K562 (cell line): Measurements from ENCODE around the gene WIPF2. TPM values are rescaled to one million over a fixed set of nuclear protein-coding genes. Genes with fewer than 3 reads are reported as not detected.

Experiments
- ATF1 ChIP-seq, 2 experiments: fragments of 450-650 bp in 1 of 2; IDR thresholded peaks; 2 replicates each; pipeline ENCODE4 v1.6.1; 2016; ENCODE audit warnings: missing compliant biosample characterization in 1 of 2, missing genetic modification characterization in 1 of 2
- BDP1 ChIP-seq: IDR thresholded peaks from 3 replicates; pipeline ENCODE4 v1.6.1; 2011; ENCODE audit not compliant: insufficient read length, insufficient read depth
- CSDE1 ChIP-seq, 2 experiments: fragments of 450-650 bp; IDR thresholded peaks; 2 replicates each; pipeline ENCODE4 v1.6.1; 2016; ENCODE audit warnings: mild to moderate bottlenecking in 1 of 2
- E2F8 ChIP-seq: fragments of 450-650 bp; IDR thresholded peaks from 2 replicates; pipeline ENCODE4 v1.7.1; 2018; ENCODE audit warnings: mild to moderate bottlenecking, low read depth; ENCODE audit not compliant: partially characterized antibody
- ETV6 ChIP-seq, 3 experiments: fragments of 150-350 bp in 1 of 3; sonication (generic) in 1 of 3; formaldehyde crosslinking in 1 of 3; IDR thresholded peaks; 2 replicates each; pipeline versions ENCODE4 v1.6.1 to v1.8.0; 2014 to 2022; ENCODE audit warnings: borderline replicate concordance in 2 of 3, low read depth in 2 of 3, antibody characterized with exemption in 1 of 3, low read length in 1 of 3, mild to moderate bottlenecking in 1 of 3, missing genetic modification reagents in 1 of 3
- FOSL1 ChIP-seq: fragments of 200-800 bp; sonication (Bioruptor generic); conservative IDR thresholded peaks from 2 replicates; pipeline ENCODE4 v1.6.1; 2016; ENCODE audit warnings: missing genetic modification characterization, missing compliant biosample characterization
- HMG20B ChIP-seq: fragments of 250-450 bp; sonication (Bioruptor Pico); IDR thresholded peaks from 2 replicates; pipeline ENCODE4 v1.5.0; 2021; ENCODE audit warnings: mild to moderate bottlenecking
- HNRNPH1 ChIP-seq: fragments of 200-400 bp; formaldehyde crosslinking; optimal IDR thresholded peaks from 2 replicates; pipeline ENCODE3; 2017; ENCODE audit warnings: low read depth, mild to moderate bottlenecking, low read length, moderate library complexity
- MEIS2 ChIP-seq: fragments of 450-650 bp; IDR thresholded peaks from 2 replicates; pipeline ENCODE4 v1.6.1; 2014; ENCODE audit warnings: mild to moderate bottlenecking; ENCODE audit not compliant: partially characterized antibody
- MYBL2 ChIP-seq, 2 experiments: fragments of 450-650 bp in 1 of 2; sonication (generic) in 1 of 2; formaldehyde crosslinking in 1 of 2; IDR thresholded peaks; 2 replicates each; pipeline versions ENCODE4 v1.6.1 to v1.8.1; 2017 to 2022; ENCODE audit warnings: borderline replicate concordance in 1 of 2, inconsistent platforms in 1 of 2, low read depth in 1 of 2, mild to moderate bottlenecking in 1 of 2, missing genetic modification reagents in 1 of 2, moderate library complexity in 1 of 2
- NCOR1 ChIP-seq: fragments of 450-650 bp; IDR thresholded peaks from 2 replicates; pipeline ENCODE4 v1.6.1; 2016; ENCODE audit warnings: mild to moderate bottlenecking, moderate library complexity
- POLR2G ChIP-seq: fragments of 200-400 bp; formaldehyde crosslinking; IDR thresholded peaks from 2 replicates; pipeline ENCODE4 v1.6.1; 2017; ENCODE audit warnings: low read depth, mild to moderate bottlenecking, antibody characterized with exemption, low read length, moderate library complexity
- RCOR1 ChIP-seq, 2 experiments: IDR thresholded peaks; 2 replicates each; pipeline ENCODE4 v1.6.1; 2012; ENCODE audit warnings: low read depth in 2 of 2, low read length in 2 of 2, borderline replicate concordance in 1 of 2, improper control_type of control experiment in 1 of 2
- SMARCA5 ChIP-seq: fragments of 450-650 bp; IDR thresholded peaks from 2 replicates; pipeline ENCODE4 v1.6.1; 2016
- STAT5B ChIP-seq: fragments of 250-450 bp; sonication (Bioruptor Pico); IDR thresholded peaks from 2 replicates; pipeline ENCODE4 v1.8.0; 2021; ENCODE audit warnings: mild to moderate bottlenecking, inconsistent platforms
- TAF15 ChIP-seq: fragments of 200-400 bp; formaldehyde crosslinking; IDR thresholded peaks from 2 replicates; pipeline ENCODE4 v1.6.1; 2017; ENCODE audit warnings: mild to moderate bottlenecking, low read depth, low read length, moderate library complexity
- TBL1XR1 ChIP-seq, 2 experiments: IDR thresholded peaks; 2 replicates each; pipeline ENCODE4 v1.6.1; 2012; ENCODE audit warnings: improper control_type of control experiment in 2 of 2, low read length in 2 of 2, mild to moderate bottlenecking in 1 of 2
- TOE1 ChIP-seq, 2 experiments: fragments of 450-650 bp in 1 of 2; sonication (generic) in 1 of 2; formaldehyde crosslinking in 1 of 2; IDR thresholded peaks; 2 replicates each; pipeline versions ENCODE4 v1.7.1 to v1.8.0; 2016 to 2022; ENCODE audit warnings: borderline replicate concordance in 2 of 2, mild to moderate bottlenecking in 2 of 2, antibody characterized with exemption in 1 of 2, inconsistent platforms in 1 of 2, low read depth in 1 of 2, missing genetic modification reagents in 1 of 2, moderate library complexity in 1 of 2
- ZNF395 ChIP-seq: fragments of 200-800 bp; sonication (Bioruptor generic); IDR thresholded peaks from 2 replicates; pipeline ENCODE4 v1.6.1; 2017; ENCODE audit warnings: missing genetic modification characterization, missing compliant biosample characterization
- ZNF589 ChIP-seq: fragments of 200-800 bp; sonication (Bioruptor generic); IDR thresholded peaks from 2 replicates; pipeline ENCODE4 v1.6.1; 2016; ENCODE audit warnings: low read depth, missing genetic modification characterization, missing compliant biosample characterization
- polyA plus RNA-seq, 8 experiments: library from polyadenylated mRNA; depleted of rRNA in 4 of 8; stranded (reverse) in 5 of 8; unstranded in 3 of 8; fragments of >200 nt; fragmentation: Nextera tagmentation in 2 of 8; fragmentation: Illumina TruSeq in 1 of 8; extraction: Ambion mirVana in 2 of 8; extraction: Trizol in 1 of 8; gene quantifications; 2 replicates each; pipeline versions ENCODE4 v1.2.1 to v1.2.3, GENCODE V29; 2011 to 2014; ENCODE audit warnings: inconsistent platforms in 1 of 8, missing spikeins in 1 of 8
- total RNA-seq, 7 experiments: library from RNA; depleted of rRNA in 6 of 7; stranded (reverse); fragments of >200 nt in 6 of 7; fragmentation: Illumina TruSeq in 2 of 7; extraction: Trizol in 2 of 7; gene quantifications; 2 replicates each; pipeline versions ENCODE4 v1.2.1 to v1.2.3, GENCODE V29; 2011 to 2021; ENCODE audit warnings: low replicate concordance in 1 of 7

WIPF2 gene
- total and polyA plus RNA-seq, 9 of the 15 experiments (the other 6 are each of a cell fraction or from before 2014, with no cell fraction given) = 3.6 to 15.0 (median 5.3) TPM

GRCh38 chr17:40322358-40323315 is 103.5 kb downstream of the WIPF2 start (continued):
- 0 out of 2 replicates have a peak, but pooled peaks have one; percentile 52 for TF ChIP-seq ZNF395 (CRISPR knock-in tag)
- TF ChIP-seq HNRNPH1 = no peak
- peak; percentile 50 for TF ChIP-seq MEIS2
- TF ChIP-seq CSDE1 (IDR thresholded peaks at IDR 0.05) = peak in 1 of 2 experiments; percentile 87; a peak in 2 of 4 replicates
- no peak for TF ChIP-seq BDP1
- TF ChIP-seq TBL1XR1 (IDR thresholded peaks at IDR 0.05; ENCODE audit: low read length in 2 of 2) = 0 out of 4 replicates have a peak, but pooled peaks of 1 of the 2 experiments have one; percentile 11
- TF ChIP-seq MYBL2 (IDR thresholded peaks at IDR 0.05; ENCODE audit: low read depth) = no peak
- no peak for TF ChIP-seq MYBL2 (CRISPR knock-in tag; IDR thresholded peaks at IDR 0.05; ENCODE audit: borderline replicate concordance)
- no peak for TF ChIP-seq HMG20B (CRISPR knock-in tag)
- TF ChIP-seq SMARCA5 = no peak
- no peak for TF ChIP-seq ATF1 (CRISPR knock-in tag; IDR thresholded peaks at IDR 0.05)
- peak; percentile 57 for TF ChIP-seq ATF1 (tag; IDR thresholded peaks at IDR 0.05)
- TF ChIP-seq FOSL1 (tag) = peak; percentile 51
- TF ChIP-seq RCOR1 (IDR thresholded peaks at IDR 0.05; ENCODE audit: borderline replicate concordance in 1 of 2, low read depth in 2 of 2, low read length in 2 of 2) = no peak
- peak; percentile 84; the same call in 1 of the 2 replicates for TF ChIP-seq TOE1 (IDR thresholded peaks at IDR 0.05; ENCODE audit: borderline replicate concordance)
- no peak for TF ChIP-seq TOE1 (CRISPR knock-in tag; IDR thresholded peaks at IDR 0.05; ENCODE audit: borderline replicate concordance, low read depth)
- TF ChIP-seq POLR2G = 0 out of 2 replicates have a peak, but pooled peaks have one; percentile 30
- TF ChIP-seq ZNF589 (CRISPR knock-in tag) = no peak; the same call in 1 of the 2 replicates
- no peak for TF ChIP-seq STAT5B (CRISPR knock-in tag)
- TF ChIP-seq E2F8 = peak; percentile 78
- TF ChIP-seq TAF15 = no peak
- TF ChIP-seq NCOR1 = peak; percentile 32; the same call in 1 of the 2 replicates
- TF ChIP-seq ETV6 (IDR thresholded peaks at IDR 0.05; ENCODE audit: borderline replicate concordance in 1 of 2, low read depth in 2 of 2, low read length in 1 of 2) = peak; percentile 61 to 95
- TF ChIP-seq ETV6 (CRISPR knock-in tag; IDR thresholded peaks at IDR 0.05; ENCODE audit: borderline replicate concordance) = no peak
